NCI-H1417 treated with DMSO at 0.1 percent for 48 hours (cell line): ENCODE data around the gene MYL3.
"Not testable (repeated sequence)": the region's sequence is repeated elsewhere in the genome, so short reads cannot be mapped to it uniquely, and the experiment has no call there.

Experiments used
- DNase-seq: peaks from one replicate; lab custom pipeline; 2025; lab: John Stamatoyannopoulos, UW

MYL3 gene

DNA sequence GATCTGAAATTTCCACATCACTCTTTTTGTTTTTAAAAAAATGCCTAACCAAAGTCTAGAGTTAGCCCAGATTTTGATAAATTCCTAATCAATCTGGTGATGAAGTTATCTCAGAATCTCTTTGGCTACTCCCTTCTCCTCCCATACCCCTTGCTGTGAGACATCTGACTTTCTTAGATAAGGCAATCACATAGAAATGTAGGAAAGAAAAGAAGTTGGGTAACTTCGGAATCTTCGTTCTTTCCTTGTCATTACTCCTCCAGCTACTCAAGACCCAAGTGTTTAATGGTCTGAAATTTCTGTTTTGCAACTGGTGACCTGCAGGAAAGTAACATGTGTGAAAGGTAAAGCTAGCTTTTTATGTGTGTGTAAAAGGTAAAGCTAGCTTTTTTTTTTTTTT is 37.8 kb downstream of the MYL3 start:
- DNase-seq = no peak

DNA sequence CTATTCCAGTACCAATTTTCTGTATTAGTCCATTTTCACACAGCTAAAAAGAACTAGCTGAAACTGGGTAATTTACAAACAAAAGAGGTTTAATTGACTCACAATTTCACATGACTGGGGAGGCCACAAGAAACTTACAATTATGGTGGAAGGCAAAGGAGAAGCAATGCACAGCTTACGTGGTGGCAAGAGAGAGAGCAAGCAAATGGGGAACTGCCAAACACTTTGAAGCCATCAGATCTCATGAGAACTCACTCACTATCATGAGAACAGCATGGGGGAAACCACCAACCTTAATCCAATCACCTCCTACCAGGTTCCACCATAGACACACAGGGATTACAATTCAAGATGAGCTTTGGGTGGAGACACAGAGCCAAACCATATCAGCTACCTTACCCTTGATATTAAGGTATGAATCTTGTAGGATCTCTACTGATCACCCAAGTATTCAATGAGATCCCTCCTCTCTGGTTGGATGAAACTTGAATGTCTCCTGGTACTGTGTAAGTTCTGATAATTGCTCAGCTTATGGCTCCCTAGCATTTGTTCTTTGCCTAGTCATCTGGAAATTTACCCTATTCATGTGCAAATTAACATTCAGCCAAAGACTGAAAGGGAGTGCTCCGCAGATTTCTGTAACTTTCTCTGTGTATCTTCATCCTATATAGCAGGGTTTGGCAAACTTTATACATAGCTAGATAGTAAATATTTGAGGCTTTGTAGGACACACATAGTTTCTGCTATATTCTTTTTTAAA is 38.9 kb downstream of the MYL3 start:
- no peak for DNase-seq

DNA sequence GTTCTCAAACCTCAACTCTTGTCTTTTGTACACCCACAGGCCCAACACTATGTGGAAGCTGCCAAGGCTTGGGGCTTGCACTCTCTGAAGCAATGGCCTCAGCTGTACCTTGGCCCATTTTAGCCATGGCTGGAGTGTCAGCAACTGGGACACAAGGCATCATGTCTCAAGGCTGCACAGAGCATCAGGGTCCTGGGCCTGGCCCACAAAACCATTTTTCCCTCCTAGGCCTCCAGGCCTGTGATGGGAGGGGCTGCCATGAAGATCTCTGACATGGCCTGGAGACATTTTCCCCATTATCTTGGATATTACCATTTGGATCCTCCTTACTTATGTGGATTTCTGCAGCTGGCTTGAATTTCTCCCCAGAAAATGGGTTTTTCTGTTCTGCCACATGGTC is 39.9 kb downstream of the MYL3 start:
- DNase-seq = not testable (repeated sequence)

GRCh38 chr3:46821553-46821952 is 41.7 kb downstream of the MYL3 start:
- no peak for DNase-seq

DNA sequence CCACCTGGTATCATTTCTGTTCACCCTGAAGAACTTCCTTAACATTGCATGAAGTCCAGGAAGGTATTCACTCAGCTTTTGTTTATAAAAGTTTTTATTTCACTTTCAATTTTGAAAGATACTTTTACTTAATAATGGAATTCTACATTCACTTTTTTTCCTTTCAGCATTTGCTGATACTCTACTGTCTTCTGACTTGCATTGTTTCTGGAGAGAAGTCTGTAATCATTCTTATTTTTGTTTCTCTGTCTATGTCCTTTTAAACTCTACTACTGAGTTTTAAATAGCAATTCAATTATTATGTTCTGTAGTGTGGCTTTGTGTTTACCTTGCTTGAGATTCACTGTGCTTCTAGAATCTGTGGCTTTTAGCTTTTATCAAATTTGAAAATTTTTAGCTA is 42.4 kb downstream of the MYL3 start:
- no peak for DNase-seq

- no peak for DNase-seq
Measured at GRCh38 chr3:46812237-46812791, 50.9 kb downstream of the MYL3 start.

- DNase-seq = no peak
Measured at GRCh38 chr3:46811615-46812236, 51.5 kb downstream of the MYL3 start.

- DNase-seq = not testable (repeated sequence)
Measured at GRCh38 chr3:46808766-46809165, 54.5 kb downstream of the MYL3 start.
